PC-9 (cell line): Measurements from ENCODE around the gene HTRA2. TPM values are rescaled to one million over a fixed set of nuclear protein-coding genes. Genes with fewer than 3 reads are reported as not detected.

Experiments
- BruUV-seq: library from RNA; stranded (reverse); fragments of 400-500 nt; replicated peaks from 2 replicates; lab custom pipeline; 2021; lab: Mats Ljungman, UMichigan
- CTCF ChIA-PET: fragments of 300-600 bp; sonication (Branson Sonifier 250); formaldehyde crosslinking; loops from one replicate; lab custom pipeline; 2022; ENCODE audit warnings: antibody characterized with exemption; lab: Charles Lee
- POLR2A ChIA-PET: fragments of 300-600 bp; sonication (Branson Sonifier 250); formaldehyde crosslinking; loops from one replicate; lab custom pipeline; 2022; ENCODE audit warnings: antibody characterized with exemption; ENCODE audit not compliant: unreplicated experiment; lab: Charles Lee
- DNase-seq, 2 experiments: peaks; one replicate each; pipeline versions ENCODE4 v3.0.0 to v3.0.0-alpha.2; 2015 to 2022; ENCODE audit warnings: mixed read lengths in 1 of 2
- H2AFZ ChIP-seq: fragments of 200-600 bp; sonication (generic); 2 replicates; pipeline ENCODE4 v1.8.1; 2017; ENCODE audit warnings: antibody characterized with exemption
- H3F3A ChIP-seq: fragments of 200-600 bp; sonication (generic); 2 replicates; pipeline ENCODE4 v1.8.1; 2017; ENCODE audit warnings: antibody characterized with exemption, mild to moderate bottlenecking, low read depth; ENCODE audit not compliant: insufficient read depth
- H3K27ac ChIP-seq: fragments of 200-600 bp; sonication (generic); 2 replicates; pipeline ENCODE4 v1.6.1; 2016; ENCODE audit warnings: mixed run types
- H3K27me3 ChIP-seq: fragments of 200-600 bp; sonication (generic); 2 replicates; pipeline ENCODE4 v1.6.1; 2016; ENCODE audit warnings: low read depth, mixed run types; ENCODE audit not compliant: insufficient read depth
- H3K36me3 ChIP-seq: fragments of 200-600 bp; sonication (generic); 2 replicates; pipeline ENCODE4 v1.6.1; 2016; ENCODE audit warnings: low read depth, mixed run types
- H3K4me1 ChIP-seq: fragments of 200-600 bp; sonication (generic); replicated peaks from 2 replicates; pipeline ENCODE4 v1.6.1; 2016; ENCODE audit warnings: mixed run types; ENCODE audit not compliant: insufficient read depth
- H3K4me2 ChIP-seq: fragments of 200-600 bp; sonication (generic); 2 replicates; pipeline ENCODE4 v1.6.1; 2017; ENCODE audit warnings: mixed run types
- H3K4me3 ChIP-seq: fragments of 200-600 bp; sonication (generic); 2 replicates; pipeline ENCODE4 v1.6.1; 2016; ENCODE audit warnings: mixed run types
- H3K79me2 ChIP-seq: fragments of 200-600 bp; sonication (generic); 2 replicates; pipeline ENCODE4 v1.6.1; 2017; ENCODE audit warnings: low read depth, mixed run types
- H3K9me2 ChIP-seq: fragments of 200-600 bp; sonication (generic); 2 replicates; pipeline ENCODE4 v1.8.1; 2017; ENCODE audit warnings: mild to moderate bottlenecking; ENCODE audit not compliant: insufficient read depth
- H3K9me3 ChIP-seq: fragments of 200-600 bp; sonication (generic); 2 replicates; pipeline ENCODE4 v1.8.1; 2016; ENCODE audit warnings: low read depth; ENCODE audit not compliant: insufficient read depth
- H4K20me1 ChIP-seq: fragments of 200-600 bp; sonication (generic); 2 replicates; pipeline ENCODE4 v1.8.1; 2017; ENCODE audit not compliant: insufficient read depth
- CTCF ChIP-seq: fragments of 200-600 bp; sonication (generic); conservative IDR thresholded peaks from 2 replicates; pipeline ENCODE4 v1.6.1; 2017; ENCODE audit warnings: mixed run types, antibody characterized with exemption, mild to moderate bottlenecking, moderate library complexity
- EZH2 ChIP-seq: fragments of 200-600 bp; sonication (generic); IDR thresholded peaks from 2 replicates; pipeline ENCODE4 v1.8.0; 2017; ENCODE audit warnings: antibody characterized with exemption, low read depth
- intact Hi-C: fragments of 100-400 bp; cut with micrococcal nuclease; formaldehyde crosslinking; loops from one replicate; pipeline ENCODE4 v1.10.0; 2022; ENCODE audit not compliant: unreplicated experiment
- total RNA-seq: library from RNA; stranded (reverse); gene quantifications from 2 replicates; pipeline ENCODE4 v1.2.3, GENCODE V29; 2021

HTRA2 gene
- total RNA-seq, 1 experiment from 2014 or later, result 23.5 TPM

GRCh38 chr2:74551530-74551929, 21.8 kb downstream of the HTRA2 start:
- BruUV-seq, result no TSS peak
- no peak overlapping the region for H2AFZ ChIP-seq
- H3K4me3 ChIP-seq, result no peak overlapping the region
- TF ChIP-seq EZH2 (no peak), CTCF (no peak)
- H4K20me1 ChIP-seq, result no peaks in the 10 kb centered on the region
- no peaks in the 10 kb centered on the region for H3K27me3 ChIP-seq
- H3K79me2 ChIP-seq, result peaks cover 16% of the 10 kb centered on the region
- H3K9me3 ChIP-seq, result no peaks in the 10 kb centered on the region
- POLR2A ChIA-PET, result no interaction called here
- H3K4me1 ChIP-seq, result peaks cover 16% of the 10 kb centered on the region
- no peak overlapping the region for H3K27ac ChIP-seq
- intact Hi-C loops, result no loop called here
- CTCF ChIA-PET, result no interaction called here
- DNase-seq, result no peak
- H3F3A ChIP-seq, result peaks cover 25% of the 10 kb centered on the region; the same call in 1 of the 2 replicates
- H3K9me2 ChIP-seq, result no peaks in the 10 kb centered on the region
- H3K4me2 ChIP-seq, result no peak overlapping the region
- H3K36me3 ChIP-seq, result no peaks in the 10 kb centered on the region

GRCh38 chr2:74551942-74552913, 22.5 kb downstream of the HTRA2 start:
- H3K36me3 ChIP-seq, result no peaks in the 10 kb centered on the region
- H3K9me3 ChIP-seq, result no peaks in the 10 kb centered on the region
- CTCF ChIA-PET, result no interaction called here
- H2AFZ ChIP-seq, result no peak overlapping the region
- H3F3A ChIP-seq, result peaks cover 25% of the 10 kb centered on the region; the same call in 1 of the 2 replicates
- BruUV-seq, result no TSS peak
- H3K4me3 ChIP-seq, result no peak overlapping the region
- H3K27me3 ChIP-seq, result no peaks in the 10 kb centered on the region
- DNase-seq, result no peak
- no peaks in the 10 kb centered on the region for H3K9me2 ChIP-seq
- H3K79me2 ChIP-seq, result peaks cover 16% of the 10 kb centered on the region
- no peak overlapping the region for H3K27ac ChIP-seq
- intact Hi-C loops, result no loop called here
- H3K4me1 ChIP-seq, result peaks cover 16% of the 10 kb centered on the region
- no peaks in the 10 kb centered on the region for H4K20me1 ChIP-seq
- H3K4me2 ChIP-seq, result no peak overlapping the region
- TF ChIP-seq EZH2 (no peak), CTCF (no peak)
- POLR2A ChIA-PET, result no interaction called here

GRCh38 chr2:74552914-74553811, 23.4 kb downstream of the HTRA2 start:
- no peaks in the 10 kb centered on the region for H3K9me2 ChIP-seq
- H3K4me2 ChIP-seq, result peak overlapping the region; percentile 81
- H3K4me3 ChIP-seq, result peak overlapping the region; percentile 78; the same call in 1 of the 2 replicates
- peaks cover 29% of the 10 kb centered on the region; the same call in 1 of the 2 replicates for H3F3A ChIP-seq
- H3K79me2 ChIP-seq, result peaks cover 16% of the 10 kb centered on the region
- TF ChIP-seq EZH2 (no peak), CTCF (no peak)
- H3K27ac ChIP-seq, result no peak overlapping the region
- H3K9me3 ChIP-seq, result no peaks in the 10 kb centered on the region
- peaks cover 16% of the 10 kb centered on the region for H3K4me1 ChIP-seq
- H3K27me3 ChIP-seq, result no peaks in the 10 kb centered on the region
- H4K20me1 ChIP-seq, result no peaks in the 10 kb centered on the region
- intact Hi-C loops, result no loop called here
- H2AFZ ChIP-seq, result no peak overlapping the region
- DNase-seq, result no peak
- BruUV-seq, result no TSS peak
- H3K36me3 ChIP-seq, result no peaks in the 10 kb centered on the region
- CTCF ChIA-PET, result no interaction called here
- POLR2A ChIA-PET, result no interaction called here
